ENCODE data around the gene ATP8B3. TPM values are rescaled to one million over a fixed set of nuclear protein-coding genes. Genes with fewer than 3 reads are reported as not detected.

ATP8B3 gene
- total and polyA plus RNA-seq, 9 of the 15 experiments (the other 6 are each of a cell fraction or from before 2014, with no cell fraction given): 1.2 to 12.3 (median 3.8) TPM

DNA sequence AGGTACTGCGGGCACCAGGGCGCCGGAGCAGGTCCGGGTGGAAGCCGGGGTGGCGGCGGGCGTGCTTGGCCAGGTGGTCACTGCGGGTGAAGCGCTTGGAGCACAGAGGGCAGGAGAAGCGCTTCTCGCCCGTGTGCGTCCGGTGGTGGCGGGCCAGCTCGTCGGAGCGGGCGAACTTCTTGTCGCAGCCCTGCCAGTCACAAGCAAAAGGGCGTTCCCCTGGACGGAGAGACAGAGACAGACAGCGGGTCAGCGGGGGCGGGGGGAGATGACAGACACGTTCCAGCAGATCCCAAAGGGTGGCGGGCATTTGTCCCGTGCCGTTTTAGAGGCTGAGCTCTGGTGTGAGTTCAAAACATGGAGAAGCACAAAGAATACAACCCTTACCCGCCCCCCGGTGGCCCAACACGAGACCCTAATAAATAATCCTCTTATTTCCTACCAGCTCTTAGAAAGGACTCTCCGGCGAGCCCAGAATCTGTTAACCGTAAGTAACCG, 42.5 kb upstream of the ATP8B3 start (continued):
- TF ChIP-seq EGR1 (conservative IDR thresholded peaks at IDR 0.05) (peak; percentile 95), NCOR1 (IDR thresholded peaks at IDR 0.05) (0 out of 2 replicates have a peak, but pooled peaks have one; percentile 9), ZBTB7A (IDR thresholded peaks at IDR 0.05; ENCODE audit: borderline replicate concordance, control insufficient read depth, low read depth, low read length) (peak; percentile 76), MAZ (CRISPR knock-in tag; conservative IDR thresholded peaks at IDR 0.05 in 1 of 2, IDR thresholded peaks at IDR 0.05 in 1 of 2) (peak in 1 of 2 experiments; percentile 17; a peak in 2 of 4 replicates), FIP1L1 (IDR thresholded peaks at IDR 0.05; ENCODE audit: low read depth, low read length, poor library complexity, severe bottlenecking) (peak; percentile 45), ATF1 (CRISPR knock-in tag; IDR thresholded peaks at IDR 0.05) (no peak), ATF1 (tag; IDR thresholded peaks at IDR 0.05) (peak; percentile 52), MTA2 (IDR thresholded peaks at IDR 0.05; ENCODE audit: low read depth) (no peak), RBBP5 (IDR thresholded peaks at IDR 0.05; ENCODE audit: borderline replicate concordance, insufficient read depth, low read length, poor library complexity, severe bottlenecking) (peak; percentile 75), MTA3 (IDR thresholded peaks at IDR 0.05; ENCODE audit: borderline replicate concordance) (peak; percentile 38), MYC (IDR thresholded peaks at IDR 0.05; ENCODE audit: low read depth, low read length) (peak; percentile 55), MYC (CRISPR knock-in tag; IDR thresholded peaks at IDR 0.05; ENCODE audit: borderline replicate concordance, low read depth) (no peak; the same call in 1 of the 2 replicates), ZNF347 (CRISPR knock-in tag; IDR thresholded peaks at IDR 0.05; ENCODE audit: low read depth) (no peak), RBFOX2 (IDR thresholded peaks at IDR 0.05; ENCODE audit: low read depth, low read length) (peak; percentile 68), GABPB1 (CRISPR knock-in tag; IDR thresholded peaks at IDR 0.05) (peak; percentile 52; the same call in 1 of the 2 replicates), RB1 (IDR thresholded peaks at IDR 0.05; ENCODE audit: low read depth) (peak; percentile 65; the same call in 1 of the 2 replicates)
- TF ChIP-seq, protein P1, sequence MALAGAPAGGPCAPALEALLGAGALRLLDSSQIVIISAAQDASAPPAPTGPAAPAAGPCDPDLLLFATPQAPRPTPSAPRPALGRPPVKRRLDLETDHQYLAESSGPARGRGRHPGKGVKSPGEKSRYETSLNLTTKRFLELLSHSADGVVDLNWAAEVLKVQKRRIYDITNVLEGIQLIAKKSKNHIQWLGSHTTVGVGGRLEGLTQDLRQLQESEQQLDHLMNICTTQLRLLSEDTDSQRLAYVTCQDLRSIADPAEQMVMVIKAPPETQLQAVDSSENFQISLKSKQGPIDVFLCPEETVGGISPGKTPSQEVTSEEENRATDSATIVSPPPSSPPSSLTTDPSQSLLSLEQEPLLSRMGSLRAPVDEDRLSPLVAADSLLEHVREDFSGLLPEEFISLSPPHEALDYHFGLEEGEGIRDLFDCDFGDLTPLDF (CRISPR knock-in tag; IDR thresholded peaks at IDR 0.05): no peak
- TF ChIP-seq, protein P2, sequence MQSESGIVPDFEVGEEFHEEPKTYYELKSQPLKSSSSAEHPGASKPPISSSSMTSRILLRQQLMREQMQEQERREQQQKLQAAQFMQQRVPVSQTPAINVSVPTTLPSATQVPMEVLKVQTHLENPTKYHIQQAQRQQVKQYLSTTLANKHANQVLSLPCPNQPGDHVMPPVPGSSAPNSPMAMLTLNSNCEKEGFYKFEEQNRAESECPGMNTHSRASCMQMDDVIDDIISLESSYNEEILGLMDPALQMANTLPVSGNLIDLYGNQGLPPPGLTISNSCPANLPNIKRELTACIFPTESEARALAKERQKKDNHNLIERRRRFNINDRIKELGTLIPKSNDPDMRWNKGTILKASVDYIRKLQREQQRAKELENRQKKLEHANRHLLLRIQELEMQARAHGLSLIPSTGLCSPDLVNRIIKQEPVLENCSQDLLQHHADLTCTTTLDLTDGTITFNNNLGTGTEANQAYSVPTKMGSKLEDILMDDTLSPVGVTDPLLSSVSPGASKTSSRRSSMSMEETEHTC (IDR thresholded peaks at IDR 0.05): peak; percentile 62; the same call in 1 of the 2 replicates
- TF ChIP-seq, protein P3, sequence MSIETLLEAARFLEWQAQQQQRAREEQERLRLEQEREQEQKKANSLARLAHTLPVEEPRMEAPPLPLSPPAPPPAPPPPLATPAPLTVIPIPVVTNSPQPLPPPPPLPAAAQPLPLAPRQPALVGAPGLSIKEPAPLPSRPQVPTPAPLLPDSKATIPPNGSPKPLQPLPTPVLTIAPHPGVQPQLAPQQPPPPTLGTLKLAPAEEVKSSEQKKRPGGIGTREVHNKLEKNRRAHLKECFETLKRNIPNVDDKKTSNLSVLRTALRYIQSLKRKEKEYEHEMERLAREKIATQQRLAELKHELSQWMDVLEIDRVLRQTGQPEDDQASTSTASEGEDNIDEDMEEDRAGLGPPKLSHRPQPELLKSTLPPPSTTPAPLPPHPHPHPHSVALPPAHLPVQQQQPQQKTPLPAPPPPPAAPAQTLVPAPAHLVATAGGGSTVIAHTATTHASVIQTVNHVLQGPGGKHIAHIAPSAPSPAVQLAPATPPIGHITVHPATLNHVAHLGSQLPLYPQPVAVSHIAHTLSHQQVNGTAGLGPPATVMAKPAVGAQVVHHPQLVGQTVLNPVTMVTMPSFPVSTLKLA (conservative IDR thresholded peaks at IDR 0.05): peak in 1 of 2 experiments; percentile 67; a peak in 1 of 4 replicates
- TF ChIP-seq, protein P4, sequence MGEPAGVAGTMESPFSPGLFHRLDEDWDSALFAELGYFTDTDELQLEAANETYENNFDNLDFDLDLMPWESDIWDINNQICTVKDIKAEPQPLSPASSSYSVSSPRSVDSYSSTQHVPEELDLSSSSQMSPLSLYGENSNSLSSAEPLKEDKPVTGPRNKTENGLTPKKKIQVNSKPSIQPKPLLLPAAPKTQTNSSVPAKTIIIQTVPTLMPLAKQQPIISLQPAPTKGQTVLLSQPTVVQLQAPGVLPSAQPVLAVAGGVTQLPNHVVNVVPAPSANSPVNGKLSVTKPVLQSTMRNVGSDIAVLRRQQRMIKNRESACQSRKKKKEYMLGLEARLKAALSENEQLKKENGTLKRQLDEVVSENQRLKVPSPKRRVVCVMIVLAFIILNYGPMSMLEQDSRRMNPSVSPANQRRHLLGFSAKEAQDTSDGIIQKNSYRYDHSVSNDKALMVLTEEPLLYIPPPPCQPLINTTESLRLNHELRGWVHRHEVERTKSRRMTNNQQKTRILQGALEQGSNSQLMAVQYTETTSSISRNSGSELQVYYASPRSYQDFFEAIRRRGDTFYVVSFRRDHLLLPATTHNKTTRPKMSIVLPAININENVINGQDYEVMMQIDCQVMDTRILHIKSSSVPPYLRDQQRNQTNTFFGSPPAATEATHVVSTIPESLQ (CRISPR knock-in tag; IDR thresholded peaks at IDR 0.05): 0 out of 2 replicates have a peak, but pooled peaks have one; percentile 35
